Epithelial cell of prostate (primary cell): ENCODE results near the gene ADM5.
"Not testable (repeated sequence)": the region's sequence is repeated elsewhere in the genome, so short reads cannot be mapped to it uniquely, and the experiment has no call there.

ENCODE experiments used
- DNase-seq: peaks from one replicate; pipeline ENCODE4 v3.0.0-alpha.2; 2011; ENCODE audit warnings: low read depth, low spot score
- H3K27ac ChIP-seq: fragments of 450-650 bp; 2 replicates; pipeline ENCODE4 v1.5.1; 2017; ENCODE audit warnings: mild to moderate bottlenecking

Gene ADM5

DNA sequence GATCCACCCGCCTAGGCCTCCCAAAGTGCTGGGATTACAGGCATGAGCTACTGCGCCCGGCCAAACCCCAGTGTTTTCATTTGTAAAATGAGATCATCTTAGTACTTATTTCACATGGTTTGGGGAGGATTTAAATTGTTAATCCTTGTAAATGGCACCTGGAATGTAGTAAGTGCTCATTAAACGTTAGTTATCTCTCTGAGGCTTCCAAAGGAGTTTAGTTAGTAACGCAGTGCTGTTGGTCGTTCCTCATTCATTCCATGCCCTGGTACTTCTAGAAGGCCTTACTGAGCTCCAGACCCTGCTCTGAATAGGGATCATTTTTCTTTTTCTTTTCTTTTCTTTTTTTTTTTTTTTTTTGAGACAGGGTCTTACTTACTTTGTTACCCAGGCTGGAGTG lies 6.7 kb downstream of the ADM5 start:
- DNase-seq = no peak
- no peak overlapping the region for H3K27ac ChIP-seq

DNA sequence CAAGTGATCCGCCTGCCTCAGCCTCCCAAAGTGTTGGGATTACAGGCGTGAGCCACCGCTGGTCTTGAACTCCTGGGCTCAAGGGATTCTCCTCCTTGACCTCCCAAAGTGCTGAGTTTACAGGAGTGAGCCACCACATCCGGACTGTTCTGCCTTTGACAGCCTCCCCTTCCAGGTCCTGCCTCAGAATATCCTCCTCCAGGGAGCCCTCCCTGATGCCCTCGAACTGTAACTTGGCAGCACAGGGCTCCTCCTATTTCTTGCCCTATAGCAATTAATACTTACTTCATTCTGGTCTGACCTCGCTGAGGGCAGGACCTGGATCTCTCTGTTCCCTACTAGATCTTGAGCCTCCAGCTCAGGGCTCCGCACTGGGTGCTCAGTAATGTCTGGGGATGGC lies 7.5 kb downstream of the ADM5 start:
- H3K27ac ChIP-seq = no peak overlapping the region
- DNase-seq = no peak

DNA sequence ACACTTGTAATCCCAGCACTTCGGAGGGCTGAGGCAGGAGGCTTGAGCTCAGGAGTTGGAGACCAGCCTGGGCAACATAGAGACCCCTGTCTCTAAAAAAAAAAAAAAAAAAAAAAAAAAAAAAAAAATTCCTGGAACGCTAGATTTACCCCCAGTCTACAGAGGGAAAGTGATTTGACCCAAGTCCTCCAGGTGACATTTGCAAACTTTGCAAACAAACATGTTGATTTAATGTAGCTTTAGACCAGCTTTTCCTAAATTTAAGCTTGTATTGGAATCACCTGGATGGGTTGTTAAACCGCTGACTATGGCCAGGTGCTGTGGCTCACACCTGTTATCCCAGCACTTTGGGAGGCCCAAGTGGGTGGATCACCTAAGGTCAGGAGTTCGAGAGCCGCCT lies 10.0 kb downstream of the ADM5 start:
- H3K27ac ChIP-seq = no peak overlapping the region
- no peak for DNase-seq

DNA sequence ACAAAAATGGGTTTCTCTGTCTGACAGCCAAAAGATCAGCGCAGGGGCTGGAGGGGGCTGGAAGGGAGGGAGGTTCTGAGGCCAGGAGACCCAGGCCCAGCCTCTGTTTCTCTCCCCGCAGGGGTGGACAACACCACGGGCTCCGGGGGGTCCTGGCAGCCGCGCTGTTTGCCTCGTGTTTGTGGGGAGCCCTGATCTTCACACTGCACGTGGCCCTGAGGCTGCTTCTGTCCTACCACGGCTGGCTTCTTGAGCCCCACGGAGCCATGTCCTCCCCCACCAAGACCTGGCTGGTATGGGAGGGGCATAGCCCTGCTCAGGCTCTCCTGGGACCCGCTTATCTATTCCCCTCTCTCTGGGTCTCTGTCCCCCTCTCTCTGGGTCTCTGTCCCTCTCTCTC lies 11.2 kb downstream of the ADM5 start:
- DNase-seq = no peak
- H3K27ac ChIP-seq = no peak overlapping the region

DNA sequence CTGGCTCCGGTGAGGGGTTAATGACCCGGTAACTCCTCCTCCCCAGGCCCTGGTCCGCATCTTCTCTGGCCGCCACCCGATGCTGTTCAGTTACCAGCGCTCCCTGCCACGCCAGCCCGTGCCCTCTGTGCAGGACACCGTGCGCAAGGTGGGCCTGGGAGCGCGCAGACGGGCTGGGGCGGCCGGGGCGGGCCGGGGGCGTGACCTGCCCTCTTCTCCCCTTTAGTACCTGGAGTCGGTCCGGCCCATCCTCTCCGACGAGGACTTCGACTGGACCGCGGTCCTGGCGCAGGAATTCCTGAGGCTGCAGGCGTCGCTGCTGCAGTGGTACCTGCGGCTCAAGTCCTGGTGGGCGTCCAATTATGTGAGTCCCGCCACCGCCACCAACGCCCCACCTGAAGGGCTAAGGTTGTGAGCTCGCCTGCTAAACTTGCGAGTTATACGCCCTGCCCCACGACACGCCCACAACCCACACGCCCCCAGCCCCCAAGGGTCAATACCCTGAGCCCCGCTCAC lies 11.9 kb downstream of the ADM5 start:
- H3K27ac ChIP-seq = no peak overlapping the region
- DNase-seq = no peak

DNA sequence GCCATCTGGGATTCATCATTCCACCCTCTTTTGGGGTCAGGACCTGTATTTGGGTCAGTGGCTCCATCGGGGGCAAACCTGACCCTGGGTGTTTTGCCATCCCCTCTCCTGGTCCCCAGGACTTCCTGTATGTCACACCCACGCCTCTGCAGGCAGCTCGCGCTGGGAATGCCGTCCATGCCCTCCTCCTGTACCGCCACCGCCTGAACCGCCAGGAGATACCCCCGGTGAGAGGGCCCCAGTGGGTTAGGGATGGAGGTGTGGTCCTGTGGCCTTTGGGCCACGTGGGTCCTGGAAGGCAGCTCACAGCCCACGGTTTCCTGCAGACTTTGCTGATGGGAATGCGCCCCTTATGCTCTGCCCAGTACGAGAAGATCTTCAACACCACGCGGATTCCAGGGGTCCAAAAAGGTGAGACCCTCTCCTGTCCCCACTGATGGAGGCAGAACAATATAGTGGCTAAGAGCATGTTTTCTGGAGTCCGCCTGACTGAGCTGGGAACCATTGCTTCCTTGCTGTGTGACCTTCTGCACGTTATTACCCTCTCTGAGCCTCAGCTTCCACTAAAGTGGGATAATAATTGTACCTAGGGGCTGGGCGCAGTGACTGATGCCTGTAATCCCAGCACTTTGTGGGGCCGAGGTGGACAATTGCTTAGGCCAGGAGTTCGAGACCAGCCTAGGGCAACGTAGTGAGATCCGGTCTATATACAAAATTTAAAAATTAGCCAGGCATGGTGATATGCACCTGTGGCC lies 15.7 kb downstream of the ADM5 start:
- no peak for DNase-seq
- H3K27ac ChIP-seq = no peak overlapping the region

DNA sequence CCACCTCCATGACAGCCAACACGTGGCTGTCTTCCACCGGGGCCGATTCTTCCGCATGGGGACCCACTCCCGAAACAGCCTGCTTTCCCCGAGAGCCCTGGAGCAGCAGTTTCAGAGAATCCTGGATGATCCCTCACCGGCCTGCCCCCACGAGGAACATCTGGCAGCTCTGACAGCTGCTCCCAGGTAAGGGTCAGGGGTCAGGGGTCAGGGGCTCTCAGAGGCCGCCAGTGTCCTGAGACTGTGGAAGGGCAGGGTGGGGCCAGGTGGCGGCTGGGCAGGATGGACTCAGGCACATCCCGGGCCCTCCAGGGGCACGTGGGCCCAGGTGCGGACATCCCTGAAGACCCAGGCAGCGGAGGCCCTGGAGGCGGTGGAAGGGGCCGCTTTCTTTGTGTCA lies 16.5 kb downstream of the ADM5 start:
- H3K27ac ChIP-seq = no peak overlapping the region

DNA sequence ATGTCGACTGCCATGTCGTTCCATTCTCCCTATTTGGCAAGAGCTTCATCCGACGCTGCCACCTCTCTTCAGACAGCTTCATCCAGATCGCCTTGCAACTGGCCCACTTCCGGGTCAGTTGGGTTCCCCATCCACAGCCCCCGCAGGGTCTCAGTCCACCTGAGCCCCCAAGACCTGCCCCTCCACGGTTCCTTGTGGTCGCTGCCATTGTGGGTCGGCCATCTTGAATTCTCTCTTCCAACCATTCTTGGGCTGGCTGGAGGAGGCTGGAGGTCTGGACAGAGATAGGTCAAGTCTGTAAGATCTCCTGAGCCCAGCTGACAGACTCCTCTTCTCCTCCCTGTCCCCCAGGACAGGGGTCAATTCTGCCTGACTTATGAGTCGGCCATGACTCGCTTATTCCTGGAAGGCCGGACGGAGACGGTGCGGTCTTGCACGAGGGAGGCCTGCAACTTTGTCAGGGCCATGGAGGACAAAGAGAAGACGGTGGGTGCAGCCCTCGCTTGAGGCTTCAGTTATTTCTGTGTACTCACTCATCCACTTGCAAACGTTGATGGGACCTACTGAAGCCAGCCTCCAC lies 21.1 kb downstream of the ADM5 start:
- no peak overlapping the region for H3K27ac ChIP-seq
- no peak for DNase-seq

More for the DNA sequence above, 16.5 kb downstream of the ADM5 start:
- DNase-seq = no peak

DNA sequence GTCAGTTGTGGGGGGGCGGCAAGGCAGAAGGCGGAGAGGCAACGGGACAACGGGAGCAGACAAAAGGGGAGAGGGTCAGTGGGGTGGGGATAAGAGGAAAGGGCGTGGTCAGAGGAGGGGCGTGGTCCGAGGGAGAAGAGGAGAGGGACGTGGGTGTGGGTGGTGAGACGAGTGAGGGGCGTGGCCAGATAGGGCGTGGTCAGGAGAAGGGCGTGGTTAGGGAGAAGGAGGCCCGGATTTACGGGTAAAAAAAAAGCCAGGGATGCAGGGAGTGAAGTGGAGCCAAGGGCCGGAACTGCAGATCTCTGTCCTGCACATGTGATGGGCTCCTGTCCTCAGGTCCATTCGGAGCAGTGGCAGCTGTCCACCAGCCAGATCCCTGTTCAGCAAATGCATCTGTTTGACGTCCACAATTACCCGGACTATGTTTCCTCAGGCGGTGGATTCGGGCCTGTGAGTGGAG lies 23.0 kb downstream of the ADM5 start:
- no peak for DNase-seq
- no peak overlapping the region for H3K27ac ChIP-seq

DNA sequence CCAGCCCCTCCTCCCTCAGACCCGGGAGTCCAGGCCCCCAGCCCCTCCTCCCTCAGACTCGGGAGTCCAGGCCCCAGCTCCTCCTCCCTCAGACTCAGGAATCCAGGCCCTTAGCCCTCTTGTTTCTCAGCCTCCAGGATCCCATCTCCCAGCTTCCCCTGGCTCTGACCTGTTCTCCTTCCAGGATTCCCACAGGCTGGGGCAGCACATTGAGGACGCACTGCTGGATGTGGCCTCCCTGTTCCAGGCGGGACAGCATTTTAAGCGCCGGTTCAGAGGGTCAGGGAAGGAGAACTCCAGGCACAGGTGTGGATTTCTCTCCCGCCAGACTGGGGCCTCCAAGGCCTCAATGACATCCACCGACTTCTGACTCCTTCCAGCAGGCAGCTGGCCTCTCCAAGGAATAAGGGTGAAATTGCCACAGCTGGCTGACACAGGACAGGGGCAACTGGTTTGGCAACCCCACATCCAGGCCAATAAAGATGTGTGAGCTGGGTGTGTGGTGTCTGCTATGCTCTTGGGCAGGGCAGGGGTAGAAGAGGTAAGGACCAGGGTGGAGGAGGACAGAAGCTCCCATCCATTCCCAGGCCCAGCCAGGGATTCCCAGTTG lies 23.9 kb downstream of the ADM5 start:
- DNase-seq = peak; percentile 26
- no peak overlapping the region for H3K27ac ChIP-seq

DNA sequence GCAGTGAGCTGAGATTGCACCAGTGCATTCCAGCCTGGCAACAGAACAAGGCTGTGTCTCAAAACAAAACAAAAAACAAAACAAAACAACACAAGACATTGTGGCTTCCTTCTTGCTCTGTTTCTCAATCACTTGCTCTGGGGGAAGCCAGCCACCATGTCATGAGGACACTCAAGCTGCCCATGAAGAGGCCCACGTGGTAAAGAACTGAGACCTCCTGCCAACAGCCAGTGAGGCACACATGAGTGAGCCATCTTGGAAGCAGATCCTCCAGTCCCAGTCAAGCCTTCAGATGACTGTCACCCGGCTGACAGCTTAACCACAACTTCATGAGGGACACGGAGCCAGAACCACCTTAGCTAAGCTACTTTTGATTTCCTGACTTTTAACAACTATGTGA lies 26.8 kb downstream of the ADM5 start:
- no peak for DNase-seq

DNA sequence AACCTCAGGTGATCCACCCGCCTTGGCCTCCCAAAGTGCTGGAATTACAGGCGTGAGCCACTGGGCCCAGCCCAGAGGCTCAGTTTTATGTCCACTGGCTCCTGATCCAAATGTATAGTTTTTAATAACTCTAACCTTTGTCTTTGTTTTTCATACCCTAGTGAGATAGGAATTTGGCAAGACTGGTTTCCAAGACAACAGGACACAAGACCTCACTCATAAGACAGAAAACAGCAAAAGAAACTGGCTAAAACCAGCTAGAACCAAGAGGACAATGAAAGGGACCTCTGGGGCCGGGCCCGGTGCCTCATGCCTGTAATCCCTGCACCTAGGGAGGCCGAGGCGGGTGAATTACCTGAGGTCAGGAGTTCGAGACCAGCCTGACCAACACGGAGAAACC lies 29.1 kb downstream of the ADM5 start:
- no peak overlapping the region for H3K27ac ChIP-seq
- DNase-seq = no peak

More for the DNA sequence above, 26.8 kb downstream of the ADM5 start:
- H3K27ac ChIP-seq = no peak overlapping the region

DNA sequence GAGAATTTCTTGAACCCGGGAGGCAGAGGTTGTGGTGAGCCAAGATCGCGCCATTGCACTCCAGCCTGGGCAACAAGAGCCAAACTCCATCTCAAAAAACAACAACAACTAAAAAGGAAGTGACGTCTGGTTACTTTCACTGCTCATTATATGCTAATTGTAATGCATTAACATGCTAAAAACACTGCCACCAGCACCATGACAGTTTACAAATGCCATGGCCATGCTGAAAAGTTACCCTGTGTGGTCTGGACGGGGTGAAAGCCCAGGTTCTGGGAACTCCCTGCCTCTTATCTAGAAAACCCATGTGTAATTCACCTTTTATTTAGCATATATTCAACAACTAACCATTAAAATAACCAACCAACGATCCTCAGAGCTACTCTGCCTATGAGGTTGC lies 29.6 kb downstream of the ADM5 start:
- H3K27ac ChIP-seq = no peak overlapping the region
- no peak for DNase-seq

DNA sequence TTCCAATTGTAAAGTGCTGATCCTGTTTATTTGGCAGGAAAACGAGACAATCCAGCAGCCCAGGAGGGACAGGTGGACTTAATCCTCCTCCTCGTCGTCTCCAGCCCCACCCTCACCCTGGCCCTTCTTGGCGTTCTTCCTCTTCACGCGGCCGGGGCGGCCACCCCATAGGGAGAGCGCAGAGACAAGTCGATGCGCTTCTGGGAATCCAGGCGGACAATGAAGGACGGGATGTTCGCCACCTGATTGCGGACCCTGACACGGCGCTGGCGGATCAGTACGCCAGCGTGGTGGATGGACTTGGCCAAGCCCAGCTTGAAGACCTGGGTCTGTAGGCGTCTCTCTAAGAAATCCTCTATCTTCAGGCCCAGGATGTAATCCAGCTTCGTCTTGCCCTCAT lies 30.0 kb downstream of the ADM5 start:
- DNase-seq, H3K27ac ChIP-seq: not testable (repeated sequence)

DNA sequence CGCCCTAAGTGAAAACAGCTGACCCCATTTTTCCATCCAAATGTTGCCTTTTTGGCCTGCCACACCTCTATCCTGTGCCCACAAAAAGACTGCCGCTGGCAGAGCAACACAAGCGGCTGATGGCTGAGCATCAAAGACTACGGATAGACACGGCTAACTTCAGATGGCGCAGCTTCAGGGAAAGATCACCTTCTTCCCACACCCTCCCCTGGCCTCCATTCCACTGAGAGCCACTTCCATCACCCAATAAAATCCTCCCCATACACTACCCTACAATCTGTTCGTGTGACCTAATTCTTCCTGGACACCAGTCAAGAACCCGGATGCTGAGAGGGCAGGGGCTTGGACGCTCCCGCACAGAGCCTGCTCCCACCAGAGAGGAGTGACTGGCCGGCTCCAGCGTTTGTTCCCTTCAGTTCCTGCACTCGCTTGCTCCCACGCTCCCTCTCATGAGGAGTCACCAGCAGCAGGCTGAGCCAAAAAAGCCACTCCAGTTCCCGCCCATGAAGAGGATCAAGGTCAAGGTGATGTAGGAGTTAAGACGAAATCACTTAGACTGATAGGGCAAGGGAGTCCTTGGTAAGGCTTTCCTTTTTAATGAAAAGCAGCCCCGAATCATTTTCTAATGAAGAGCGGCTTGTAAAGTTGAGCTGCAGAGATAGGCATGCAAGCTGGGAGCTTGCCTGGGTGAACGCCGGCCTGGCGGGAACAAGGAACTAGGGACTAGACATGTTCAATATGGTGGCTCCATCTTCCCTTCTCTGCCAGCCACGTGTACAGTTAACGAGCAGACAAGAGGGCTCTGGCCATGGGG lies 38.0 kb downstream of the ADM5 start:
- no peak overlapping the region for H3K27ac ChIP-seq
- no peak for DNase-seq

DNA sequence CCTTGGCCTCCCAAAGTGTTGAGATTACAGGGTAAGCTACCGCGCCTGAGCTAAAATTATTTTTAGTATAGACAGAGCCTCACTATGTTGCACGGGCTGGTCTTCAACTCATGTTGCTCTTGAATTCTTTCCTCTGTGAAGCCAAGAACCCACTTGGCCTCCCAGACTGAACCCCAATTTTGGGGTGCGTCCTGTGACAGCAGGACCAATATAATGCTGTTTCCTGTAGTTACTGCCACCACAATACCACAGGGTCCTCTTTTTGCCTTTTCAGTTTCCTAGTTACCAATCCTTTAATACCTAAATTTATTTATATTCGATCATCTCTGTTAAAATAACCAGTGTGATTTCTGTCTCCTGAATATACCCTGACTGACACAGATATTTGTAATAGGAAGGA lies 40.8 kb downstream of the ADM5 start:
- no peak for DNase-seq

DNA sequence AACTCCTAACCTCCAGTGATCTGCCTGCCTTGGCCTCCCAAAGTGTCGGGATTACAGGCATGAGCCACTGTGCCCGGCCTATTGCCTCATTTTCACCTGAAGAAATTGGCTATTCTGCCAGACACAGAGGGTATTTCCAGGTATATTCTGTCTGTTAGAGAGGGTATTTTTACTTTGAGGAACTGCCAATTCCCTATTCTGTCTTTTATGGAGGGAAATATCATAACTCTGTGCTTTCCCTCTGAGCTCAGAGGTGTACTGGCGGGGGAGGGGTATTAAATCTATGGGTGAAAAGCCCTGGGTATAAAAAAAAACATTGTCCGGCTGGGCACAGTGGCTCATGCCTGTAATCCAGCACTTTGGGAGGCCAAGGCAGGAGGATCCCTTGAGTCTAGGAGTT lies 48.9 kb downstream of the ADM5 start:
- H3K27ac ChIP-seq = no peak overlapping the region

More for the DNA sequence above, 40.8 kb downstream of the ADM5 start:
- H3K27ac ChIP-seq = no peak overlapping the region

DNA sequence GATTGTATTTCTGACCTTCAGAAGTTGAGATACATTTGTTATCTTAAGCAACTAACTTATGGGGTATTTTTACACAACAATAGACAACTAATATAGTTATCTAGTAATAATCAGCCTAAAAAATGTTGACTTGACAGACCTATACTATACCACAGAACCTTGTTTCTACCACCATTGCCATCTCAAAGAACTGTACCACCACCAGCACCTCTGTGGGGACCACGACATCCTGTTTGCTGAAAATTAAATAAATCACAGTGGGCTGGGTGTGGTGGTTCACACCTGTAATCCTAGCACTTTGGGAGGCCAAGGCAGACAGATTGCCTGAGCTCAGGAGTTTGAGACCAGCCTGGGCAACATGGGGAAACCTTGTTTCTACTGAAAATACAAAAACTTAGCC lies 49.7 kb downstream of the ADM5 start:
- H3K27ac ChIP-seq = no peak overlapping the region
- no peak for DNase-seq

More for the DNA sequence above, 48.9 kb downstream of the ADM5 start:
- no peak for DNase-seq

DNA sequence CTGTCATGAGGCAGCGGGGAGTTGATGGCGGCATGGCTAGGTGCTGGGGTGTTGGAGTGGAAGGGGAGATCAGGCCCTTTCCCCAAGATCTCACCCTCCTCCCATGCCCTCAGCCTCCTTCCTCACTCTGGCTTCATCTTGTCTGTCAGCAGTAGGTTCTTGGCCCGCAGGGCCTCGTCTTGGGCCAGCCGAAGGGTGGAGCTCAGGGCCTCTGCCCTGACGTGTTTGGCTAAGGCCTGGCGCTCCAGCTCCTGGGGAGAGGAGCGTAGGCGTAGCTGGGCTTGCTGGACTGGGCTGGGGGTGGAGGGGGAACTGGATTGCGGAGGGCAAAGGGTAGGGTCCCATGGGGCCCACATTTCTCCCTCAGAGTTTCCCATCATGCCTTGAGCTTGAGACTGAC lies 50.5 kb downstream of the ADM5 start:
- H3K27ac ChIP-seq = no peak overlapping the region

More for the DNA sequence above, 50.5 kb downstream of the ADM5 start:
- DNase-seq = no peak
